ENCODE data around the gene RUBCN.
A peak's percentile ranks its signal among the peaks of the same experiment; 100 is the strongest.

GRCh38 chr3:197749601-197750395 is 13.1 kb upstream of the RUBCN start, which contains the start of gene FYTTD1:
- TF ChIP-seq EP300 (IDR thresholded peaks at IDR 0.05; ENCODE audit: low read length) = no peak; the same call in 1 of the 2 replicates
- no peak for TF ChIP-seq HNRNPLL (IDR thresholded peaks at IDR 0.05; ENCODE audit: low read depth, low read length, poor library complexity, severe bottlenecking)
- TF ChIP-seq RAD21 (CRISPR knock-in tag; conservative IDR thresholded peaks at IDR 0.05 in 1 of 2, IDR thresholded peaks at IDR 0.05 in 1 of 2) = peak; percentile 28 to 31; a peak in 2 of 4 replicates
- peak; percentile 77 for TF ChIP-seq POLR2A (conservative IDR thresholded peaks at IDR 0.05)
- TF ChIP-seq MYNN (IDR thresholded peaks at IDR 0.05) = no peak
- no peak for TF ChIP-seq MYNN (CRISPR knock-in tag; IDR thresholded peaks at IDR 0.05)
- TF ChIP-seq MBD2 (IDR thresholded peaks at IDR 0.05; ENCODE audit: borderline replicate concordance, low read depth) = peak; percentile 49; the same call in 1 of the 2 replicates
- TF ChIP-seq KDM4B (IDR thresholded peaks at IDR 0.05; ENCODE audit: borderline replicate concordance in 2 of 2, low read depth in 1 of 2) = no peak; a peak in 1 of 4 replicates
